Myocyte (in vitro differentiated cells): Measurements from ENCODE around the gene ATE1. TPM values are rescaled to one million over a fixed set of nuclear protein-coding genes. Genes with fewer than 3 reads are reported as not detected.
"Not testable (repeated sequence)": the region's sequence is repeated elsewhere in the genome, so short reads cannot be mapped to it uniquely, and the experiment has no call there.

Experiments
- DNase-seq: peaks from one replicate; pipeline ENCODE4 v3.0.0-alpha.2; 2012; ENCODE audit warnings: low read depth
- total RNA-seq: library from RNA; depleted of rRNA; stranded (reverse); fragments of >200 nt; gene quantifications from 2 replicates; pipeline ENCODE4 v1.2.3, GENCODE V29; 2014

ATE1 gene
- total RNA-seq, 1 donor from 2014 or later: 35.6 TPM

GRCh38 chr10:121832647-121833046 is 95.2 kb downstream of the ATE1 start:
- no peak for DNase-seq

GRCh38 chr10:121831777-121832176 is 96.1 kb downstream of the ATE1 start:
- DNase-seq: no peak

- no peak for DNase-seq
These were observed 96.6 kb downstream of the ATE1 start for GRCh38 chr10:121831237-121831636.

- peak; percentile 30 for DNase-seq
These were observed 97.7 kb downstream of the ATE1 start for GRCh38 chr10:121830101-121830500.

- no peak for DNase-seq
These were observed 99.8 kb downstream of the ATE1 start for GRCh38 chr10:121828045-121828444.

- DNase-seq: not testable (repeated sequence)
These were observed 101.1 kb downstream of the ATE1 start for GRCh38 chr10:121826773-121827172.

GRCh38 chr10:121823993-121824463 is 103.8 kb downstream of the ATE1 start:
- DNase-seq: peak; percentile 70

GRCh38 chr10:121822724-121823123 is 105.1 kb downstream of the ATE1 start:
- no peak for DNase-seq

GRCh38 chr10:121822180-121822579 is 105.7 kb downstream of the ATE1 start:
- no peak for DNase-seq

- DNase-seq: no peak
These were observed 108.8 kb downstream of the ATE1 start for GRCh38 chr10:121819049-121819448.

- no peak for DNase-seq
These were observed 109.2 kb downstream of the ATE1 start for GRCh38 chr10:121818599-121818998.

- DNase-seq: no peak
These were observed 111.6 kb downstream of the ATE1 start for GRCh38 chr10:121816197-121816596.

- DNase-seq: no peak
These were observed 114.0 kb downstream of the ATE1 start for GRCh38 chr10:121813857-121814256.

GRCh38 chr10:121813211-121813815 is 114.5 kb downstream of the ATE1 start:
- DNase-seq: peak; percentile 76

- DNase-seq: peak; percentile 53
These were observed 115.8 kb downstream of the ATE1 start for GRCh38 chr10:121812031-121812430.

- DNase-seq: no peak
These were observed 116.4 kb downstream of the ATE1 start for GRCh38 chr10:121811386-121811785.

GRCh38 chr10:121808835-121809234 is 119.0 kb downstream of the ATE1 start:
- no peak for DNase-seq

GRCh38 chr10:121804460-121804859 is 123.4 kb downstream of the ATE1 start:
- peak; percentile 75 for DNase-seq

GRCh38 chr10:121803611-121804010 is 124.2 kb downstream of the ATE1 start:
- no peak for DNase-seq

GRCh38 chr10:121800831-121801230 is 127.0 kb downstream of the ATE1 start:
- no peak for DNase-seq

- no peak for DNase-seq
These were observed 127.7 kb downstream of the ATE1 start for GRCh38 chr10:121800146-121800545.

- DNase-seq: no peak
These were observed 130.3 kb downstream of the ATE1 start for GRCh38 chr10:121797490-121797889.

- DNase-seq: no peak
These were observed 131.5 kb downstream of the ATE1 start for GRCh38 chr10:121796342-121796741.

- DNase-seq: no peak
These were observed 135.6 kb downstream of the ATE1 start for GRCh38 chr10:121792198-121792597.
